Measurements from ENCODE around the gene PPP1R9A.

Gene PPP1R9A

DNA sequence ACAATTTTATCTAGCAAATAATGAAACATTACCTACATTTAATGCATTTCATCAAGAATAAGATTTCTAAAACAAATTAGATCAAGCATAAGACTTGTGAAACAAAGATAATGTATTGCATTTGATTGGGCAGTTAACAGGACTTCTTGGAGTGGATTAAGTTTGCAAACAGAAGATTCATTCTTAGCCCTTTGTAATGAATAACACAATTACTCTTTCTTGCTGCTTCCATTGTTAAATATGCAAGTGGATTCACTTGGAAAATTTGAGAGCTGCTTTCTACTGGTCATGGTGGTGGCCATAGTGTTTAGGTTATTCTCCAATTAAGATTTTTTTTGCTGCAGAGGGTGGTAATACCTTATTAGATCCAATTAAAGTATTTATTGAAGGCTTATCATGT is 6.0 kb downstream of the PPP1R9A start:
- TF ChIP-seq RARB (CRISPR knock-in tag; IDR thresholded peaks at IDR 0.05) (no peak), ZNF70 (CRISPR knock-in tag; IDR thresholded peaks at IDR 0.05) (no peak), TCF4 (CRISPR knock-in tag; IDR thresholded peaks at IDR 0.05; ENCODE audit: borderline replicate concordance) (no peak), ARNTL (CRISPR knock-in tag; IDR thresholded peaks at IDR 0.05; ENCODE audit: borderline replicate concordance, low read depth) (no peak), SNAI2 (CRISPR knock-in tag; IDR thresholded peaks at IDR 0.05) (no peak), GLIS3 (CRISPR knock-in tag; IDR thresholded peaks at IDR 0.05) (no peak), OSR1 (CRISPR knock-in tag; IDR thresholded peaks at IDR 0.05) (no peak), CSDC2 (CRISPR knock-in tag; IDR thresholded peaks at IDR 0.05) (no peak), BACH2 (CRISPR knock-in tag; IDR thresholded peaks at IDR 0.05; ENCODE audit: borderline replicate concordance) (no peak), ZNF8 (CRISPR knock-in tag; IDR thresholded peaks at IDR 0.05) (no peak), ZFP30 (CRISPR knock-in tag; IDR thresholded peaks at IDR 0.05) (no peak)
- TF ChIP-seq, protein P1, sequence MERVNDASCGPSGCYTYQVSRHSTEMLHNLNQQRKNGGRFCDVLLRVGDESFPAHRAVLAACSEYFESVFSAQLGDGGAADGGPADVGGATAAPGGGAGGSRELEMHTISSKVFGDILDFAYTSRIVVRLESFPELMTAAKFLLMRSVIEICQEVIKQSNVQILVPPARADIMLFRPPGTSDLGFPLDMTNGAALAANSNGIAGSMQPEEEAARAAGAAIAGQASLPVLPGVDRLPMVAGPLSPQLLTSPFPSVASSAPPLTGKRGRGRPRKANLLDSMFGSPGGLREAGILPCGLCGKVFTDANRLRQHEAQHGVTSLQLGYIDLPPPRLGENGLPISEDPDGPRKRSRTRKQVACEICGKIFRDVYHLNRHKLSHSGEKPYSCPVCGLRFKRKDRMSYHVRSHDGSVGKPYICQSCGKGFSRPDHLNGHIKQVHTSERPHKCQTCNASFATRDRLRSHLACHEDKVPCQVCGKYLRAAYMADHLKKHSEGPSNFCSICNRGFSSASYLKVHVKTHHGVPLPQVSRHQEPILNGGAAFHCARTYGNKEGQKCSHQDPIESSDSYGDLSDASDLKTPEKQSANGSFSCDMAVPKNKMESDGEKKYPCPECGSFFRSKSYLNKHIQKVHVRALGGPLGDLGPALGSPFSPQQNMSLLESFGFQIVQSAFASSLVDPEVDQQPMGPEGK (CRISPR knock-in tag; IDR thresholded peaks at IDR 0.05; ENCODE audit: borderline replicate concordance): no peak
- TF ChIP-seq, protein P2, sequence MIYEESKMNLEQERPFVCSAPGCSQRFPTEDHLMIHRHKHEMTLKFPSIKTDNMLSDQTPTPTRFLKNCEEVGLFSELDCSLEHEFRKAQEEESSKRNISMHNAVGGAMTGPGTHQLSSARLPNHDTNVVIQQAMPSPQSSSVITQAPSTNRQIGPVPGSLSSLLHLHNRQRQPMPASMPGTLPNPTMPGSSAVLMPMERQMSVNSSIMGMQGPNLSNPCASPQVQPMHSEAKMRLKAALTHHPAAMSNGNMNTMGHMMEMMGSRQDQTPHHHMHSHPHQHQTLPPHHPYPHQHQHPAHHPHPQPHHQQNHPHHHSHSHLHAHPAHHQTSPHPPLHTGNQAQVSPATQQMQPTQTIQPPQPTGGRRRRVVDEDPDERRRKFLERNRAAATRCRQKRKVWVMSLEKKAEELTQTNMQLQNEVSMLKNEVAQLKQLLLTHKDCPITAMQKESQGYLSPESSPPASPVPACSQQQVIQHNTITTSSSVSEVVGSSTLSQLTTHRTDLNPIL (CRISPR knock-in tag; IDR thresholded peaks at IDR 0.05; ENCODE audit: low read depth): no peak
- TF ChIP-seq, protein P3, sequence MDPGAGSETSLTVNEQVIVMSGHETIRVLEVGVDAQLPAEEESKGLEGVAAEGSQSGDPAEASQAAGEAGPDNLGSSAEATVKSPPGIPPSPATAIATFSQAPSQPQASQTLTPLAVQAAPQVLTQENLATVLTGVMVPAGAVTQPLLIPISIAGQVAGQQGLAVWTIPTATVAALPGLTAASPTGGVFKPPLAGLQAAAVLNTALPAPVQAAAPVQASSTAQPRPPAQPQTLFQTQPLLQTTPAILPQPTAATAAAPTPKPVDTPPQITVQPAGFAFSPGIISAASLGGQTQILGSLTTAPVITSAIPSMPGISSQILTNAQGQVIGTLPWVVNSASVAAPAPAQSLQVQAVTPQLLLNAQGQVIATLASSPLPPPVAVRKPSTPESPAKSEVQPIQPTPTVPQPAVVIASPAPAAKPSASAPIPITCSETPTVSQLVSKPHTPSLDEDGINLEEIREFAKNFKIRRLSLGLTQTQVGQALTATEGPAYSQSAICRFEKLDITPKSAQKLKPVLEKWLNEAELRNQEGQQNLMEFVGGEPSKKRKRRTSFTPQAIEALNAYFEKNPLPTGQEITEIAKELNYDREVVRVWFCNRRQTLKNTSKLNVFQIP (CRISPR knock-in tag; IDR thresholded peaks at IDR 0.05; ENCODE audit: borderline replicate concordance, low read depth): no peak
- no peak for ATAC-seq

DNA sequence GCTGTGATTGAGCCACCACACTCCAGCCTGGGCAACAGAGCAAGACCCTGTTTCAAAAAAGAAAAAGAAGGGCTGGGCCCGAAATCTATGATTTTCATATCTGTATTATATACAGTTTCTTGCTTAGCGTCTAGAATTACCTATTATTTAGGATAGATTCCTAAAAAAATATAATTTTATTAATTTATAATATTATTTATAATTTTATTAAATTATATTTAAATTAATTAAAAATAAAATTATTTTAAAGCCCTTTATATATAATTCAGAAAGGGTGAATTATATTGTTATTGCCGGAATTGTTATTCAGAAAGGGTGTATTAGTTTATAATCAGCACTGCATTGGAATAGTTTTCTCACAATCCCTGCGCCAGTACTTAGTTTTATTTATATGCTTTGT is 14.5 kb downstream of the PPP1R9A start:
- ATAC-seq: no peak
- no peak for TF ChIP-seq ESRRG (CRISPR knock-in tag; IDR thresholded peaks at IDR 0.05)
- TF ChIP-seq, protein P3 (CRISPR knock-in tag; IDR thresholded peaks at IDR 0.05; ENCODE audit: borderline replicate concordance, low read depth): no peak
- TF ChIP-seq ISL1 (CRISPR knock-in tag; IDR thresholded peaks at IDR 0.05): no peak
- no peak for TF ChIP-seq TOX (CRISPR knock-in tag; IDR thresholded peaks at IDR 0.05; ENCODE audit: borderline replicate concordance)

DNA sequence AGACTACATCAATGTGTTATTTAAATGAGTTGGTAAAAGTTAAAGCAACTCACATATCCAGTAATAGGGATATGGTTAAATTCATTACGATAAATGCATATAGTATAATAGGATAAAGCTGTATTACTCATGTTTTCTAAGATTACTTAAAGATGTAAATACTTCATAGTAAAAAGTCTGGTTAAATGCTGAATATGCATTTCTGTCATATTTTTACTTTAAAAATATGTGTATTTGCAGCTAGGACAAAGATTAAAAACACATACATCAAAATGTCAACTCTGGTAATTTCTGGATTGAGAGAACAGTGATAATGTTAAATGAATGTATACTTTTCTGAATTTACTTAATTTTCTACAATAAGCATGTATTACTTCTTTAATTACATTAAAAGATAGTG is 15.1 kb downstream of the PPP1R9A start:
- ATAC-seq: no peak
- TF ChIP-seq ARNTL (CRISPR knock-in tag; IDR thresholded peaks at IDR 0.05; ENCODE audit: borderline replicate concordance, low read depth) (no peak), SNAI2 (CRISPR knock-in tag; IDR thresholded peaks at IDR 0.05) (no peak)
- TF ChIP-seq, protein P4, sequence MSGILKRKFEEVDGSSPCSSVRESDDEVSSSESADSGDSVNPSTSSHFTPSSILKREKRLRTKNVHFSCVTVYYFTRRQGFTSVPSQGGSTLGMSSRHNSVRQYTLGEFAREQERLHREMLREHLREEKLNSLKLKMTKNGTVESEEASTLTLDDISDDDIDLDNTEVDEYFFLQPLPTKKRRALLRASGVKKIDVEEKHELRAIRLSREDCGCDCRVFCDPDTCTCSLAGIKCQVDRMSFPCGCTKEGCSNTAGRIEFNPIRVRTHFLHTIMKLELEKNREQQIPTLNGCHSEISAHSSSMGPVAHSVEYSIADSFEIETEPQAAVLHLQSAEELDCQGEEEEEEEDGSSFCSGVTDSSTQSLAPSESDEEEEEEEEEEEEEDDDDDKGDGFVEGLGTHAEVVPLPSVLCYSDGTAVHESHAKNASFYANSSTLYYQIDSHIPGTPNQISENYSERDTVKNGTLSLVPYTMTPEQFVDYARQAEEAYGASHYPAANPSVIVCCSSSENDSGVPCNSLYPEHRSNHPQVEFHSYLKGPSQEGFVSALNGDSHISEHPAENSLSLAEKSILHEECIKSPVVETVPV (CRISPR knock-in tag; IDR thresholded peaks at IDR 0.05): no peak

DNA sequence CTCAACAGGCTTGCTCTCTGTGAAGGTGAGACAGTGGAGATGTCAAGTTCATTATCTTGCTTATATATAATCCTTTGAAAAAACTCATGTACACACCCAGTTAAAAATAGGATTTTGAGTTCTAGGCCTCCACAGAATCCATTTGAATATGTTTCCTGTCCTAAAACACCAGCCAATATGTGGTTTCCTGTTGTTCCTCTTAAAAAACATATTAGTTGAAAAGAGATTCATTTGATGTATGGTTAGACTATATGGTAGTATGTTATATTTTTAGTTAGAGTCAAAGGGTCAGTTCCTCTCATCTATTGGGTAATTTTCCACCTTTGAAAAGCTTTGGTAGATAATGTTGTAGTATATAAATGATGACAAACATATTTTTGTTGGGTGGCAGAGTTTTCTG is 16.0 kb downstream of the PPP1R9A start:
- no peak for ATAC-seq
- TF ChIP-seq, protein P1 (CRISPR knock-in tag; IDR thresholded peaks at IDR 0.05; ENCODE audit: borderline replicate concordance): no peak
- TF ChIP-seq ESRRG (CRISPR knock-in tag; IDR thresholded peaks at IDR 0.05): no peak
- TF ChIP-seq RARB (CRISPR knock-in tag; IDR thresholded peaks at IDR 0.05): no peak
- TF ChIP-seq PPARA (CRISPR knock-in tag; IDR thresholded peaks at IDR 0.05; ENCODE audit: borderline replicate concordance): no peak
- no peak for TF ChIP-seq ZC3H10 (CRISPR knock-in tag; IDR thresholded peaks at IDR 0.05)
- TF ChIP-seq TOX (CRISPR knock-in tag; IDR thresholded peaks at IDR 0.05; ENCODE audit: borderline replicate concordance): no peak
- TF ChIP-seq GLIS3 (CRISPR knock-in tag; IDR thresholded peaks at IDR 0.05): no peak
- TF ChIP-seq ISL1 (CRISPR knock-in tag; IDR thresholded peaks at IDR 0.05): no peak
- no peak for TF ChIP-seq CSDC2 (CRISPR knock-in tag; IDR thresholded peaks at IDR 0.05)
- TF ChIP-seq OSR1 (CRISPR knock-in tag; IDR thresholded peaks at IDR 0.05): no peak
- no peak for TF ChIP-seq TCF4 (CRISPR knock-in tag; IDR thresholded peaks at IDR 0.05; ENCODE audit: borderline replicate concordance)
- no peak for TF ChIP-seq ZFP3 (CRISPR knock-in tag; IDR thresholded peaks at IDR 0.05)
- TF ChIP-seq, protein P4 (CRISPR knock-in tag; IDR thresholded peaks at IDR 0.05): no peak
- no peak for TF ChIP-seq ARNTL (CRISPR knock-in tag; IDR thresholded peaks at IDR 0.05; ENCODE audit: borderline replicate concordance, low read depth)
- no peak for TF ChIP-seq ZNF565 (CRISPR knock-in tag; conservative IDR thresholded peaks at IDR 0.05; ENCODE audit: low read depth)
- TF ChIP-seq, protein P3 (CRISPR knock-in tag; IDR thresholded peaks at IDR 0.05; ENCODE audit: borderline replicate concordance, low read depth): no peak

Data from SK-N-SH treated with all-trans-retinoic acid at 6 μM for 48 hours (cell line).